ENCODE results near the gene PLEKHM2.

- TF ChIP-seq CTCF (IDR thresholded peaks at IDR 0.05; ENCODE audit: borderline replicate concordance, extremely low read depth, low read length, poor library complexity, severe bottlenecking) (no peak), EZH2 (IDR thresholded peaks at IDR 0.05; ENCODE audit: borderline replicate concordance, low read depth, low read length, severe bottlenecking) (no peak)
These were observed 44.2 kb upstream of the PLEKHM2 start for GRCh38 chr1:15639931-15640330.

Data from DND-41 (cell line).